A549 (cell line): ENCODE results near the gene INVS. TPM values are rescaled to one million over a fixed set of nuclear protein-coding genes. Genes with fewer than 3 reads are reported as not detected.

ENCODE experiments used
- ATAC-seq, 2 experiments: fragments of 200-7000 bp in 1 of 2; fragments of >200 bp in 1 of 2; cut with Nextera tagmentation in 1 of 2; cut with Tn5 transposase in 1 of 2; 3 replicates each; pipeline versions ENCODE4 v1.8.0 to v1.9.1; 2018 to 2020; ENCODE audit warnings: mild to moderate bottlenecking in 1 of 2, moderate library complexity in 1 of 2
- CTCF ChIA-PET: fragments of 300-600 bp; sonication (Branson Sonifier 250); formaldehyde crosslinking; extraction: SDS; loops from one replicate; lab custom pipeline; 2021; ENCODE audit warnings: antibody characterized with exemption, inconsistent platforms; lab: Yijun Ruan, JAX
- POLR2A ChIA-PET: fragments of 350-600 bp; formaldehyde crosslinking; extraction: SDS; loops from one replicate; lab custom pipeline; 2021; ENCODE audit warnings: antibody characterized with exemption, inconsistent platforms; lab: Yijun Ruan, JAX
- DNase-seq, 2 experiments: peaks; one replicate each; pipeline versions ENCODE4 v3.0.0 to v3.0.0-alpha.2; 2011 to 2016; ENCODE audit warnings: low read depth in 1 of 2, low spot score in 1 of 2
- FAIRE-seq: peaks from 2 replicates; lab custom pipeline; 2011; peaks lifted over from hg19 to GRCh38; lab: Jason Lieb, UNC
- H3K27ac ChIP-seq, 2 experiments: fragments of >200 bp; sonication (Bioruptor Twin); formaldehyde crosslinking; 3 replicates each; pipeline ENCODE4 v1.5.1; 2016 to 2017
- H3K4me1 ChIP-seq: fragments of >200 bp; sonication (Bioruptor Twin); formaldehyde crosslinking; 3 replicates; pipeline ENCODE4 v1.6.1; 2016
- H3K4me2 ChIP-seq: fragments of >200 bp; sonication (Bioruptor Twin); formaldehyde crosslinking; 3 replicates; pipeline ENCODE4 v1.6.1; 2016
- H3K4me3 ChIP-seq: fragments of >200 bp; sonication (Bioruptor Twin); formaldehyde crosslinking; 3 replicates; pipeline ENCODE4 v1.5.1; 2016
- H3K9me3 ChIP-seq: fragments of >200 bp; sonication (Bioruptor Twin); formaldehyde crosslinking; 3 replicates; pipeline ENCODE4 v1.6.1; 2016
- CBX2 ChIP-seq: fragments of 200-600 bp; sonication (generic); IDR thresholded peaks from 2 replicates; pipeline ENCODE4 v1.6.1; 2016; ENCODE audit warnings: low read depth, mild to moderate bottlenecking, borderline replicate concordance
- CEBPB ChIP-seq, 2 experiments: fragments of >200 bp in 1 of 2; sonication (Bioruptor Twin) in 1 of 2; formaldehyde crosslinking in 1 of 2; IDR thresholded peaks; 2 replicates each; pipeline ENCODE4 v1.6.1; 2012 to 2016
- EHMT2 ChIP-seq: fragments of 200-600 bp; sonication (generic); IDR thresholded peaks from 2 replicates; pipeline ENCODE4 v1.6.1; 2016; ENCODE audit warnings: antibody characterized with exemption, low read depth, mild to moderate bottlenecking, moderate library complexity
- HDAC2 ChIP-seq: fragments of 200-600 bp; sonication (generic); IDR thresholded peaks from 2 replicates; pipeline ENCODE4 v1.6.1; 2016
- HOXA7 ChIP-seq: fragments of 250-450 bp; sonication (Bioruptor Pico); IDR thresholded peaks from 2 replicates; pipeline ENCODE4 v1.5.0; 2020; ENCODE audit warnings: mild to moderate bottlenecking, moderate library complexity
- HOXB13 ChIP-seq: fragments of 250-450 bp; sonication (Bioruptor Pico); IDR thresholded peaks from 2 replicates; pipeline ENCODE4 v1.5.0; 2020; ENCODE audit warnings: low read depth, mild to moderate bottlenecking, moderate library complexity
- HOXB5 ChIP-seq: fragments of 250-450 bp; sonication (Bioruptor Pico); IDR thresholded peaks from 2 replicates; pipeline ENCODE4 v1.5.0; 2020; ENCODE audit warnings: mild to moderate bottlenecking, moderate library complexity
- JUN ChIP-seq, 2 experiments: fragments of >200 bp; sonication (Bioruptor Twin); formaldehyde crosslinking; IDR thresholded peaks; 2 replicates in 1 of 2; 3 replicates in 1 of 2; pipeline ENCODE4 v1.6.1; 2016 to 2017
- MAZ ChIP-seq: fragments of 150-350 bp; IDR thresholded peaks from 2 replicates; pipeline ENCODE4 v1.6.1; 2014; ENCODE audit warnings: antibody characterized with exemption, low read depth, low read length, borderline replicate concordance
- NPAS2 ChIP-seq: fragments of 250-450 bp; sonication (Bioruptor Pico); IDR thresholded peaks from 2 replicates; pipeline ENCODE4 v1.8.0; 2022; ENCODE audit warnings: mild to moderate bottlenecking, moderate library complexity, borderline replicate concordance
- PHF8 ChIP-seq: fragments of 200-600 bp; sonication (generic); IDR thresholded peaks from 2 replicates; pipeline ENCODE4 v1.6.1; 2016; ENCODE audit warnings: low read depth, mild to moderate bottlenecking, antibody characterized with exemption, moderate library complexity, borderline replicate concordance
- POLR2A ChIP-seq: IDR thresholded peaks from 2 replicates; pipeline ENCODE4 v1.6.1; 2012; ENCODE audit warnings: mild to moderate bottlenecking, low read length
- RAD21 ChIP-seq, 2 experiments: fragments of >200 bp in 1 of 2; sonication (Bioruptor Twin) in 1 of 2; formaldehyde crosslinking in 1 of 2; IDR thresholded peaks in 1 of 2; conservative IDR thresholded peaks in 1 of 2; 2 replicates in 1 of 2; 3 replicates in 1 of 2; pipeline ENCODE4 v1.6.1; 2012 to 2018; ENCODE audit warnings: inconsistent platforms in 1 of 2
- RARB ChIP-seq: fragments of 250-450 bp; sonication (Bioruptor Pico); IDR thresholded peaks from 2 replicates; pipeline ENCODE4 v1.8.0; 2021; ENCODE audit warnings: mild to moderate bottlenecking, moderate library complexity
- RFX5 ChIP-seq: fragments of 450-650 bp; IDR thresholded peaks from 2 replicates; pipeline ENCODE4 v1.7.1; 2014; ENCODE audit warnings: antibody characterized with exemption, mild to moderate bottlenecking, moderate library complexity
- SREBF2 ChIP-seq: fragments of 450-650 bp; IDR thresholded peaks from 2 replicates; pipeline ENCODE4 v1.6.1; 2014; ENCODE audit warnings: mild to moderate bottlenecking, moderate library complexity
- ZSCAN20 ChIP-seq: fragments of 250-450 bp; sonication (Bioruptor Pico); IDR thresholded peaks from 2 replicates; pipeline ENCODE4 v1.8.0; 2022; ENCODE audit warnings: mild to moderate bottlenecking, moderate library complexity
- WGBS: methylation state at CpG from one replicate; pipeline ENCODE4 v1.1.6; 2017; ENCODE audit errors: missing lambda C conversion rate; 5-methylcytosine and 5-hydroxymethylcytosine counted together
- polyA plus RNA-seq, 4 experiments: library from polyadenylated mRNA; depleted of rRNA in 3 of 4; stranded (reverse); fragments of >200 nt; fragmentation: RNase III in 1 of 4; extraction: RNeasy Plus Mini Kit Qiagen cat#74134 plus additional on column Dnase treatment in 1 of 4; gene quantifications; 2 replicates in 3 of 4; 3 replicates in 1 of 4; pipeline ENCODE4 v1.2.3, GENCODE V29; 2011 to 2017
- TF ChIP-seq, protein P1 (sequence below): fragments of 200-600 bp; sonication (generic); IDR thresholded peaks from 2 replicates; pipeline ENCODE4 v1.6.1; 2016; ENCODE audit warnings: antibody characterized with exemption, mild to moderate bottlenecking, moderate library complexity
- TF ChIP-seq, protein P2 (sequence below): IDR thresholded peaks from 2 replicates; pipeline ENCODE4 v1.6.1; 2012; ENCODE audit warnings: low read depth, borderline replicate concordance

The INVS gene
- polyA plus RNA-seq, 2 of the 4 experiments (the other 2 are of a cell fraction) = 11.9 to 30.6 TPM

DNA sequence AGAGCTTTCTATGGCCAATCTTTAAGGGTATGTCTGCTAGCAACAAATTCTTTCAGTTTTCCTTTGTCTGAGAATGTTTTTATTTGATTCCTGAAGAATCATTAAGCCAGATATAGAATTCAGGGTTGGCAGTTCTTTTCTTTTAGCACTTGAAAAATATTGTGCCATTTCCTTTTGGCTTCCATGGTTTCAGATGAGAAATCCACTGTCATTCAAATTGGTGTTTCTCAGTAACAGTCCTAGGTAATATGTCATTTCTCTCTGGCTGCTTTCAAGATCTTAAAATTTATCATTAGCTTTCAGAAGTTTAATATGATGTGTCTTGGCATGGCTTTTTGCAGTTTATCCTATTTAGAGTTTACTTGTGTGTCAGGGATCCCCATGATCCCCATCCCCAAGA, 186.0 kb downstream of the INVS start:
- H3K27ac ChIP-seq = no peak overlapping the region
- ChIA-PET POLR2A (no interaction called here), CTCF (interaction anchor here (1.0 kb wide), 1 partner anchor 39 kb away, joined by 4 read pairs; no protein-coding TSS in a partner anchor)
- H3K9me3 ChIP-seq = peaks cover 30% of the 10 kb centered on the region
- no peak for ATAC-seq
- H3K4me3 ChIP-seq = no peak overlapping the region
- H3K4me2 ChIP-seq = no peak overlapping the region
- no peak for TF ChIP-seq RFX5
- TF ChIP-seq SREBF2 = no peak
- no peak for TF ChIP-seq POLR2A
- no peak for TF ChIP-seq HOXB5 (CRISPR knock-in tag)
- TF ChIP-seq, protein P1, sequence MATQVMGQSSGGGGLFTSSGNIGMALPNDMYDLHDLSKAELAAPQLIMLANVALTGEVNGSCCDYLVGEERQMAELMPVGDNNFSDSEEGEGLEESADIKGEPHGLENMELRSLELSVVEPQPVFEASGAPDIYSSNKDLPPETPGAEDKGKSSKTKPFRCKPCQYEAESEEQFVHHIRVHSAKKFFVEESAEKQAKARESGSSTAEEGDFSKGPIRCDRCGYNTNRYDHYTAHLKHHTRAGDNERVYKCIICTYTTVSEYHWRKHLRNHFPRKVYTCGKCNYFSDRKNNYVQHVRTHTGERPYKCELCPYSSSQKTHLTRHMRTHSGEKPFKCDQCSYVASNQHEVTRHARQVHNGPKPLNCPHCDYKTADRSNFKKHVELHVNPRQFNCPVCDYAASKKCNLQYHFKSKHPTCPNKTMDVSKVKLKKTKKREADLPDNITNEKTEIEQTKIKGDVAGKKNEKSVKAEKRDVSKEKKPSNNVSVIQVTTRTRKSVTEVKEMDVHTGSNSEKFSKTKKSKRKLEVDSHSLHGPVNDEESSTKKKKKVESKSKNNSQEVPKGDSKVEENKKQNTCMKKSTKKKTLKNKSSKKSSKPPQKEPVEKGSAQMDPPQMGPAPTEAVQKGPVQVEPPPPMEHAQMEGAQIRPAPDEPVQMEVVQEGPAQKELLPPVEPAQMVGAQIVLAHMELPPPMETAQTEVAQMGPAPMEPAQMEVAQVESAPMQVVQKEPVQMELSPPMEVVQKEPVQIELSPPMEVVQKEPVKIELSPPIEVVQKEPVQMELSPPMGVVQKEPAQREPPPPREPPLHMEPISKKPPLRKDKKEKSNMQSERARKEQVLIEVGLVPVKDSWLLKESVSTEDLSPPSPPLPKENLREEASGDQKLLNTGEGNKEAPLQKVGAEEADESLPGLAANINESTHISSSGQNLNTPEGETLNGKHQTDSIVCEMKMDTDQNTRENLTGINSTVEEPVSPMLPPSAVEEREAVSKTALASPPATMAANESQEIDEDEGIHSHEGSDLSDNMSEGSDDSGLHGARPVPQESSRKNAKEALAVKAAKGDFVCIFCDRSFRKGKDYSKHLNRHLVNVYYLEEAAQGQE = no peak
- no peak for TF ChIP-seq CBX2
- no peak for TF ChIP-seq ZSCAN20 (CRISPR knock-in tag)
- no peak for TF ChIP-seq JUN (IDR thresholded peaks at IDR 0.05)
- no peak for TF ChIP-seq HOXA7 (CRISPR knock-in tag)
- TF ChIP-seq, protein P2, sequence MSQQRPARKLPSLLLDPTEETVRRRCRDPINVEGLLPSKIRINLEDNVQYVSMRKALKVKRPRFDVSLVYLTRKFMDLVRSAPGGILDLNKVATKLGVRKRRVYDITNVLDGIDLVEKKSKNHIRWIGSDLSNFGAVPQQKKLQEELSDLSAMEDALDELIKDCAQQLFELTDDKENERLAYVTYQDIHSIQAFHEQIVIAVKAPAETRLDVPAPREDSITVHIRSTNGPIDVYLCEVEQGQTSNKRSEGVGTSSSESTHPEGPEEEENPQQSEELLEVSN = no peak
- no peak for TF ChIP-seq RARB (CRISPR knock-in tag)
- no peak for TF ChIP-seq HOXB13 (CRISPR knock-in tag)
- no peak for TF ChIP-seq NPAS2 (CRISPR knock-in tag)
- TF ChIP-seq HDAC2 = no peak
- no peak for DNase-seq
- FAIRE-seq = no peak
- H3K4me1 ChIP-seq = no peaks in the 10 kb centered on the region

DNA sequence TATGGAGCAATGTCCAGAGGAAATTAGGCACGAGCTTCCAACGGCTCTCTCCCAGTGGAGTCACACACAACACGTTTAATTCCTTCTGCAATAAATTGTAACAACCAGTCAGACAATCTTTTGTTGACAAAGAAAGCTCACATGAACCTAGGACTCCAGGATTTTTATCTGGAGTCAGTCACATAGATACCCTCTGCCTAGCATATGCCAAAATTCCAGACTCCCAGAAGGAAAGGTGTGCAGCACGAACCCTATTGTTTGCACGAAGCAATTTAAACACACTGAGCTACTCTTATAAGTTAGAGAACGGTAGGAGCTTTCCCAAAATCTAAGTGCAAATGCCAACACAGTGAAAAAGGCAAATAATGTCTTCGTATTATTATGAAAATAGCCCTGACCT, 186.6 kb downstream of the INVS start:
- WGBS = 92% methylated on average over 7 of the region's 7 CpGs
- H3K4me3 ChIP-seq = no peak overlapping the region
- FAIRE-seq = no peak

DNA sequence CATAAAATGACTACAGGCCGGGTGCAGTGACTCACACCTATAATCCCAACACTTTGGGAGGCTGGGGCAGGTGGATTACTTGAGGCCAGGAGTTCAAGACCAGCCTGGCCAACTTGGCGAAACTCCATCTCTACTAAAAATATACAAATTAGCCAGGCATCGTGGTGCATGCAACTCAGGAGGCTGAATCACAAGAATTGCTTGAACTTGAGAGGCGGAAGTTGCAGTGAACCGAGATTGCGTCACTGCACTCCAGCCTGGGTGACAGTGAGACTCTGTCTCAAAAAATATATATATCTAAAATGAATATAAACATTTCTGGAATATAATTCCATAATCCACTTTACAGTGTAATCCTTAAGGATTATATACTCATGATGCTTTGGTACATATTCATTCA, 187.2 kb downstream of the INVS start:
- POLR2A ChIA-PET = no interaction called here
- CTCF ChIA-PET = interaction anchor here (0.5 to 1.0 kb wide), 3 partner anchors 38 to 267 kb away, joined by 3 to 4 read pairs (median 3); no protein-coding TSS in a partner anchor
- Histone ChIP-seq H3K9me3 (peaks cover 30% of the 10 kb centered on the region), H3K4me2 (no peak overlapping the region), H3K4me3 (no peak overlapping the region), H3K27ac (no peak overlapping the region), H3K4me1 (no peaks in the 10 kb centered on the region)
- DNase-seq (no peak), ATAC-seq (no peak), FAIRE-seq (no peak)
- 85% methylated on average over 6 of the region's 6 CpGs for WGBS
- no peak for TF ChIP-seq MAZ
- TF ChIP-seq RAD21 (conservative IDR thresholded peaks at IDR 0.05 in 1 of 2, IDR thresholded peaks at IDR 0.05 in 1 of 2) = no peak
- TF ChIP-seq CEBPB (IDR thresholded peaks at IDR 0.05) = peak; percentile 26 to 48; a peak in 3 of 4 replicates

More for the DNA sequence above, 186.6 kb downstream of the INVS start:
- no peaks in the 10 kb centered on the region for H3K4me1 ChIP-seq
- H3K27ac ChIP-seq = no peak overlapping the region
- H3K4me2 ChIP-seq = no peak overlapping the region
- peaks cover 30% of the 10 kb centered on the region for H3K9me3 ChIP-seq
- POLR2A ChIA-PET = no interaction called here
- DNase-seq (no peak), ATAC-seq (no peak)
- CTCF ChIA-PET = interaction anchor here (1.0 kb wide), 1 partner anchor 39 kb away, joined by 4 read pairs; no protein-coding TSS in a partner anchor
- TF ChIP-seq PHF8 (no peak), EHMT2 (no peak)
